ENCODE measurements around the gene SPPL3.

The SPPL3 gene

GRCh38 chr12:120798696-120799095 lies 105.5 kb downstream of the SPPL3 start:
- Histone ChIP-seq H3K4me3 (replicated peaks; ENCODE audit: insufficient read depth, low read length) (no peak overlapping the region), H3K27me3 (ENCODE audit: insufficient read depth, poor library complexity, severe bottlenecking) (no peaks in the 10 kb centered on the region), H3K27ac (replicated peaks) (no peak overlapping the region)
- DNase-seq (ENCODE audit: low read depth in 1 of 2, low spot score in 1 of 2): no peak
- TF ChIP-seq, protein P1, sequence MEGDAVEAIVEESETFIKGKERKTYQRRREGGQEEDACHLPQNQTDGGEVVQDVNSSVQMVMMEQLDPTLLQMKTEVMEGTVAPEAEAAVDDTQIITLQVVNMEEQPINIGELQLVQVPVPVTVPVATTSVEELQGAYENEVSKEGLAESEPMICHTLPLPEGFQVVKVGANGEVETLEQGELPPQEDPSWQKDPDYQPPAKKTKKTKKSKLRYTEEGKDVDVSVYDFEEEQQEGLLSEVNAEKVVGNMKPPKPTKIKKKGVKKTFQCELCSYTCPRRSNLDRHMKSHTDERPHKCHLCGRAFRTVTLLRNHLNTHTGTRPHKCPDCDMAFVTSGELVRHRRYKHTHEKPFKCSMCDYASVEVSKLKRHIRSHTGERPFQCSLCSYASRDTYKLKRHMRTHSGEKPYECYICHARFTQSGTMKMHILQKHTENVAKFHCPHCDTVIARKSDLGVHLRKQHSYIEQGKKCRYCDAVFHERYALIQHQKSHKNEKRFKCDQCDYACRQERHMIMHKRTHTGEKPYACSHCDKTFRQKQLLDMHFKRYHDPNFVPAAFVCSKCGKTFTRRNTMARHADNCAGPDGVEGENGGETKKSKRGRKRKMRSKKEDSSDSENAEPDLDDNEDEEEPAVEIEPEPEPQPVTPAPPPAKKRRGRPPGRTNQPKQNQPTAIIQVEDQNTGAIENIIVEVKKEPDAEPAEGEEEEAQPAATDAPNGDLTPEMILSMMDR (IDR thresholded peaks at IDR 0.05; ENCODE audit: insufficient read depth, low read length): no peak
- no peak for TF ChIP-seq SPI1 (IDR thresholded peaks at IDR 0.05; ENCODE audit: borderline replicate concordance, low read depth)
- TF ChIP-seq POLR2AphosphoS5 (IDR thresholded peaks at IDR 0.05; ENCODE audit: low read depth): no peak
- no peak for TF ChIP-seq GABPA (IDR thresholded peaks at IDR 0.05; ENCODE audit: low read depth)
- TF ChIP-seq, protein P2, sequence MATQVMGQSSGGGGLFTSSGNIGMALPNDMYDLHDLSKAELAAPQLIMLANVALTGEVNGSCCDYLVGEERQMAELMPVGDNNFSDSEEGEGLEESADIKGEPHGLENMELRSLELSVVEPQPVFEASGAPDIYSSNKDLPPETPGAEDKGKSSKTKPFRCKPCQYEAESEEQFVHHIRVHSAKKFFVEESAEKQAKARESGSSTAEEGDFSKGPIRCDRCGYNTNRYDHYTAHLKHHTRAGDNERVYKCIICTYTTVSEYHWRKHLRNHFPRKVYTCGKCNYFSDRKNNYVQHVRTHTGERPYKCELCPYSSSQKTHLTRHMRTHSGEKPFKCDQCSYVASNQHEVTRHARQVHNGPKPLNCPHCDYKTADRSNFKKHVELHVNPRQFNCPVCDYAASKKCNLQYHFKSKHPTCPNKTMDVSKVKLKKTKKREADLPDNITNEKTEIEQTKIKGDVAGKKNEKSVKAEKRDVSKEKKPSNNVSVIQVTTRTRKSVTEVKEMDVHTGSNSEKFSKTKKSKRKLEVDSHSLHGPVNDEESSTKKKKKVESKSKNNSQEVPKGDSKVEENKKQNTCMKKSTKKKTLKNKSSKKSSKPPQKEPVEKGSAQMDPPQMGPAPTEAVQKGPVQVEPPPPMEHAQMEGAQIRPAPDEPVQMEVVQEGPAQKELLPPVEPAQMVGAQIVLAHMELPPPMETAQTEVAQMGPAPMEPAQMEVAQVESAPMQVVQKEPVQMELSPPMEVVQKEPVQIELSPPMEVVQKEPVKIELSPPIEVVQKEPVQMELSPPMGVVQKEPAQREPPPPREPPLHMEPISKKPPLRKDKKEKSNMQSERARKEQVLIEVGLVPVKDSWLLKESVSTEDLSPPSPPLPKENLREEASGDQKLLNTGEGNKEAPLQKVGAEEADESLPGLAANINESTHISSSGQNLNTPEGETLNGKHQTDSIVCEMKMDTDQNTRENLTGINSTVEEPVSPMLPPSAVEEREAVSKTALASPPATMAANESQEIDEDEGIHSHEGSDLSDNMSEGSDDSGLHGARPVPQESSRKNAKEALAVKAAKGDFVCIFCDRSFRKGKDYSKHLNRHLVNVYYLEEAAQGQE (IDR thresholded peaks at IDR 0.05; ENCODE audit: insufficient replicate concordance, low read depth): no peak

DNA sequence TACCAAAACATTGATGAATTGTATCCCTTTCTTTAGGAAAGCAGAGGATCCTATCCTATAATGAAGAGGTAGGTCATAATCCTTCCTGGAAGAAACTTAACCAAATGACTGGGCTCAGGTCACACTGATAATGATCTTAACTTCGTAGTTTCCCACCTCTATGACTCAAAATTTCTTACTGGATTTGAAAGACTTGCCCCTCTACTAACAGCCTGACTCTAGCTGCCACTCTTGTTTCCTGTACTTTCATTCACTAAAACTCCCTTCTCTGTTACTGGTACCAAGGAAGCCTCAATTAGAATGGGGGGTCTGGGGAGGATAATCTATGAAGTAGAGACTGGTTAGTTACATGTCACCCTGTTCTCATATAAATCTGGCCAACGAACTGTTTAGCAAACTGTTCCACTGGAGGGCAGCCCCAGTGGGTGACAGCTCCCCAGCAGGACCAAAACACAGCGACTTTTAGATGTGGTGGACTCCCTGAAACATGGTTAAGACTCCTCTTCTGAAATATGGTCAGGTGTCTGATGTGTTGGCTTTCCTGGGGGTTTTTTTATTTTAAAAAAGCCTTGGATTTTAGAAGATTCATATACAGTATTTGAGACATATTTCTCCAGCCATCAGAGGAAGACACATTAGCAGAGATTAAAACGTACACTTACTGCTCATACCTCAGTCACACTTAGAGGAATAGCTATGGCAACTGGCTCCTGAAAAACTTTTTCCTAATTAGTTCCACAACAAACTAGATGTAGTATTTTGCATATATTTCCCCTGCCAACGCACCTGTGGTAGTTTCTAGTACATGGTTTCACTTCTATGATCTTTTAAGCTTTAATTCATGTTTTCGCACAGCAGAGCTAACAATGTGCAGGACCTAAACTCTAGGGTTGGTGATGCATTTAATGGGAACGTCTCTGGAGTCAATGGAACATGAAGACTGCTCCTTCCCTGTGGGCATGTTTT lies 106.2 kb downstream of the SPPL3 start:
- H3K4me3 ChIP-seq (replicated peaks; ENCODE audit: insufficient read depth, low read length): no peak overlapping the region
- DNase-seq (ENCODE audit: low read depth in 1 of 2, low spot score in 1 of 2): no peak
- H3K27ac ChIP-seq (replicated peaks): no peak overlapping the region
- H3K27me3 ChIP-seq (ENCODE audit: insufficient read depth, poor library complexity, severe bottlenecking): no peaks in the 10 kb centered on the region
- TF ChIP-seq GABPA (IDR thresholded peaks at IDR 0.05; ENCODE audit: low read depth): no peak
- TF ChIP-seq, protein P1 (IDR thresholded peaks at IDR 0.05; ENCODE audit: insufficient read depth, low read length): no peak
- TF ChIP-seq POLR2AphosphoS5 (IDR thresholded peaks at IDR 0.05; ENCODE audit: low read depth): no peak
- TF ChIP-seq, protein P2 (IDR thresholded peaks at IDR 0.05; ENCODE audit: insufficient replicate concordance, low read depth): no peak
- no peak for TF ChIP-seq SPI1 (IDR thresholded peaks at IDR 0.05; ENCODE audit: borderline replicate concordance, low read depth)

GRCh38 chr12:120795441-120796178 lies 108.5 kb downstream of the SPPL3 start:
- Histone ChIP-seq H3K4me3 (replicated peaks; ENCODE audit: insufficient read depth, low read length) (no peak overlapping the region), H3K27me3 (ENCODE audit: insufficient read depth, poor library complexity, severe bottlenecking) (no peaks in the 10 kb centered on the region), H3K27ac (replicated peaks) (no peak overlapping the region)
- no peak for DNase-seq (ENCODE audit: low read depth in 1 of 2, low spot score in 1 of 2)
- TF ChIP-seq POLR2AphosphoS5 (IDR thresholded peaks at IDR 0.05; ENCODE audit: low read depth) (no peak), GABPA (IDR thresholded peaks at IDR 0.05; ENCODE audit: low read depth) (no peak), SPI1 (IDR thresholded peaks at IDR 0.05; ENCODE audit: borderline replicate concordance, low read depth) (no peak)
- TF ChIP-seq, protein P1 (IDR thresholded peaks at IDR 0.05; ENCODE audit: insufficient read depth, low read length): no peak
- TF ChIP-seq, protein P2 (IDR thresholded peaks at IDR 0.05; ENCODE audit: insufficient replicate concordance, low read depth): no peak

All from HL-60 (cell line).